ENCODE data around the gene STAT3. TPM values are rescaled to one million over a fixed set of nuclear protein-coding genes. Genes with fewer than 3 reads are reported as not detected.

Gene STAT3
- total and polyA plus RNA-seq, 2 donors (not counting 1 experiment from before 2014, with no cell fraction given): 50.1 to 140 TPM

- peaks cover 7% of the 10 kb centered on the region for H4K20me1 ChIP-seq (ENCODE audit: control insufficient read depth, insufficient read depth, low read length, poor library complexity, severe bottlenecking)
- H3K9me3 ChIP-seq (ENCODE audit: control extremely low read depth in 1 of 3, control insufficient read depth in 2 of 3, insufficient read depth in 1 of 3, low read length in 2 of 3): no peaks in the 10 kb centered on the region
- TF ChIP-seq EZH2 (IDR thresholded peaks at IDR 0.05; ENCODE audit: borderline replicate concordance, insufficient read depth, low read depth, low read length, poor library complexity, severe bottlenecking) (no peak), CTCF (IDR thresholded peaks at IDR 0.05) (no peak)
- H2AFZ ChIP-seq (ENCODE audit: insufficient read depth, low read depth, low read length, poor library complexity, severe bottlenecking): no peak overlapping the region
- no peak for ATAC-seq (ENCODE audit: low read depth)
- CTCF ChIA-PET: interaction anchor here (0.9 to 20.6 kb wide), 8 partner anchors 71 to 214 kb away, joined by 3 to 546 read pairs (median 3); partner anchors contain the start of gene STAT3
- intact Hi-C loops (cut with micrococcal nuclease): no loop called here
- H3K9ac ChIP-seq (ENCODE audit: low read length): no peak overlapping the region
- H3K4me3 Mint-ChIP-seq: no peak overlapping the region
- peaks cover 11% of the 10 kb centered on the region for H3K79me2 ChIP-seq (ENCODE audit: control insufficient read depth, insufficient read depth, low read length)
- peaks cover 43 to 60% of the 10 kb centered on the region in 2 donors for H3K4me1 ChIP-seq (ENCODE audit: control insufficient read depth in 2 of 2, insufficient read depth in 2 of 2, low read length in 2 of 2)
- no peaks in the 10 kb centered on the region for H3K27me3 ChIP-seq (replicated peaks in 1 of 4; ENCODE audit: control extremely low read depth in 1 of 4, control insufficient read depth in 3 of 4, insufficient read depth in 4 of 4, low read length in 3 of 4)
- WGBS (ENCODE audit: insufficient coverage): 87% methylated on average over 5 of the region's 5 CpGs
- no peak overlapping the region for H3K27ac ChIP-seq (ENCODE audit: low read length in 2 of 2)
- H3K27ac Mint-ChIP-seq: peak overlapping the region; percentile 17
- no peaks in the 10 kb centered on the region for H3K9me3 Mint-ChIP-seq (ENCODE audit: insufficient read depth)
- H3K4me2 ChIP-seq (replicated peaks; ENCODE audit: low read depth, low read length, poor library complexity, severe bottlenecking): no peak overlapping the region
- no peak for DNase-seq
- no peak overlapping the region for H3K4me3 ChIP-seq (ENCODE audit: control extremely low read depth in 1 of 5, extremely low read depth in 1 of 5, insufficient read depth in 1 of 5, low read depth in 2 of 5, low read length in 4 of 5)
- POLR2A ChIA-PET: interaction anchor here (1.4 kb wide), 1 partner anchor 71 kb away, joined by 3 read pairs; the partner anchor contains the start of gene STAT3
- no peaks in the 10 kb centered on the region for H3K27me3 Mint-ChIP-seq
- H3K4me1 Mint-ChIP-seq: peaks cover 58% of the 10 kb centered on the region
- H3K36me3 ChIP-seq (replicated peaks in 1 of 2; ENCODE audit: control extremely low read depth in 1 of 2, control insufficient read depth in 1 of 2, extremely low read depth in 1 of 2, insufficient read depth in 2 of 2, low read length in 1 of 2): peaks cover 0 to 37% of the 10 kb centered on the region in 2 experiments
Observed at GRCh38 chr17:42317266-42317845, 70.9 kb downstream of the STAT3 start.

- no CpG with 5 or more reads among the region's 4 CpGs for WGBS (ENCODE audit: insufficient coverage)
- ChIA-PET POLR2A (interaction anchor here (1.4 kb wide), 1 partner anchor 72 kb away, joined by 3 read pairs; the partner anchor contains the start of gene STAT3), CTCF (interaction anchor here (1.0 to 20.6 kb wide), 6 partner anchors 27 to 215 kb away, joined by 3 to 546 read pairs (median 3); partner anchors contain the start of gene STAT3)
- TF ChIP-seq CTCF (IDR thresholded peaks at IDR 0.05) (no peak), EZH2 (IDR thresholded peaks at IDR 0.05; ENCODE audit: borderline replicate concordance, insufficient read depth, low read depth, low read length, poor library complexity, severe bottlenecking) (no peak)
- no peak overlapping the region for H3K9ac ChIP-seq (ENCODE audit: low read length)
- Mint-ChIP-seq H3K9me3 (ENCODE audit: insufficient read depth) (no peaks in the 10 kb centered on the region), H3K4me3 (no peak overlapping the region), H3K27me3 (no peaks in the 10 kb centered on the region), H3K27ac (no peak overlapping the region), H3K4me1 (peaks cover 64% of the 10 kb centered on the region)
- H3K4me3 ChIP-seq (ENCODE audit: control extremely low read depth in 1 of 5, extremely low read depth in 1 of 5, insufficient read depth in 1 of 5, low read depth in 2 of 5, low read length in 4 of 5): no peak overlapping the region
- H3K4me1 ChIP-seq (ENCODE audit: control insufficient read depth in 2 of 2, insufficient read depth in 2 of 2, low read length in 2 of 2): peaks cover 49 to 66% of the 10 kb centered on the region in 2 donors
- peaks cover 5% of the 10 kb centered on the region for H3K79me2 ChIP-seq (ENCODE audit: control insufficient read depth, insufficient read depth, low read length)
- no peak for ATAC-seq (ENCODE audit: low read depth)
- H3K4me2 ChIP-seq (replicated peaks; ENCODE audit: low read depth, low read length, poor library complexity, severe bottlenecking): no peak overlapping the region
- peaks cover 9% of the 10 kb centered on the region for H4K20me1 ChIP-seq (ENCODE audit: control insufficient read depth, insufficient read depth, low read length, poor library complexity, severe bottlenecking)
- no peak overlapping the region for H3K27ac ChIP-seq (ENCODE audit: low read length in 2 of 2)
- peaks cover 0 to 31% of the 10 kb centered on the region in 2 experiments for H3K36me3 ChIP-seq (replicated peaks in 1 of 2; ENCODE audit: control extremely low read depth in 1 of 2, control insufficient read depth in 1 of 2, extremely low read depth in 1 of 2, insufficient read depth in 2 of 2, low read length in 1 of 2)
- H2AFZ ChIP-seq (ENCODE audit: insufficient read depth, low read depth, low read length, poor library complexity, severe bottlenecking): no peak overlapping the region
- intact Hi-C loops (cut with micrococcal nuclease): no loop called here
- H3K27me3 ChIP-seq (replicated peaks in 1 of 4; ENCODE audit: control extremely low read depth in 1 of 4, control insufficient read depth in 3 of 4, insufficient read depth in 4 of 4, low read length in 3 of 4): no peaks in the 10 kb centered on the region
- no peak for DNase-seq
- no peaks in the 10 kb centered on the region for H3K9me3 ChIP-seq (ENCODE audit: control extremely low read depth in 1 of 3, control insufficient read depth in 2 of 3, insufficient read depth in 1 of 3, low read length in 2 of 3)
Observed at GRCh38 chr17:42316755-42317154, 71.5 kb downstream of the STAT3 start.

Measured in B cell (primary cell).